ENCODE data around the gene SAMD4B. TPM values are rescaled to one million over a fixed set of nuclear protein-coding genes. Genes with fewer than 3 reads are reported as not detected.

The SAMD4B gene
- total and polyA plus RNA-seq, 2 of the 8 experiments (the other 6 are each of a cell fraction or from before 2014, with no cell fraction given) = 137 to 158 TPM

GRCh38 chr19:39425744-39426143 lies 83.5 kb downstream of the SAMD4B start (continued):
- TF ChIP-seq NANOG (IDR thresholded peaks at IDR 0.05; ENCODE audit: insufficient read depth, low read depth, low read length, poor library complexity, severe bottlenecking) = no peak
- TF ChIP-seq ZNF274 (IDR thresholded peaks at IDR 0.05; ENCODE audit: borderline replicate concordance, extremely low read depth, low read length) = no peak
- TF ChIP-seq PHF8 (conservative IDR thresholded peaks at IDR 0.05; ENCODE audit: low read depth, low read length) = no peak
- no peak for TF ChIP-seq CHD2 (IDR thresholded peaks at IDR 0.05; ENCODE audit: low read length)
- TF ChIP-seq SP2 (IDR thresholded peaks at IDR 0.05; ENCODE audit: low read length) = no peak
- TF ChIP-seq, protein P1, sequence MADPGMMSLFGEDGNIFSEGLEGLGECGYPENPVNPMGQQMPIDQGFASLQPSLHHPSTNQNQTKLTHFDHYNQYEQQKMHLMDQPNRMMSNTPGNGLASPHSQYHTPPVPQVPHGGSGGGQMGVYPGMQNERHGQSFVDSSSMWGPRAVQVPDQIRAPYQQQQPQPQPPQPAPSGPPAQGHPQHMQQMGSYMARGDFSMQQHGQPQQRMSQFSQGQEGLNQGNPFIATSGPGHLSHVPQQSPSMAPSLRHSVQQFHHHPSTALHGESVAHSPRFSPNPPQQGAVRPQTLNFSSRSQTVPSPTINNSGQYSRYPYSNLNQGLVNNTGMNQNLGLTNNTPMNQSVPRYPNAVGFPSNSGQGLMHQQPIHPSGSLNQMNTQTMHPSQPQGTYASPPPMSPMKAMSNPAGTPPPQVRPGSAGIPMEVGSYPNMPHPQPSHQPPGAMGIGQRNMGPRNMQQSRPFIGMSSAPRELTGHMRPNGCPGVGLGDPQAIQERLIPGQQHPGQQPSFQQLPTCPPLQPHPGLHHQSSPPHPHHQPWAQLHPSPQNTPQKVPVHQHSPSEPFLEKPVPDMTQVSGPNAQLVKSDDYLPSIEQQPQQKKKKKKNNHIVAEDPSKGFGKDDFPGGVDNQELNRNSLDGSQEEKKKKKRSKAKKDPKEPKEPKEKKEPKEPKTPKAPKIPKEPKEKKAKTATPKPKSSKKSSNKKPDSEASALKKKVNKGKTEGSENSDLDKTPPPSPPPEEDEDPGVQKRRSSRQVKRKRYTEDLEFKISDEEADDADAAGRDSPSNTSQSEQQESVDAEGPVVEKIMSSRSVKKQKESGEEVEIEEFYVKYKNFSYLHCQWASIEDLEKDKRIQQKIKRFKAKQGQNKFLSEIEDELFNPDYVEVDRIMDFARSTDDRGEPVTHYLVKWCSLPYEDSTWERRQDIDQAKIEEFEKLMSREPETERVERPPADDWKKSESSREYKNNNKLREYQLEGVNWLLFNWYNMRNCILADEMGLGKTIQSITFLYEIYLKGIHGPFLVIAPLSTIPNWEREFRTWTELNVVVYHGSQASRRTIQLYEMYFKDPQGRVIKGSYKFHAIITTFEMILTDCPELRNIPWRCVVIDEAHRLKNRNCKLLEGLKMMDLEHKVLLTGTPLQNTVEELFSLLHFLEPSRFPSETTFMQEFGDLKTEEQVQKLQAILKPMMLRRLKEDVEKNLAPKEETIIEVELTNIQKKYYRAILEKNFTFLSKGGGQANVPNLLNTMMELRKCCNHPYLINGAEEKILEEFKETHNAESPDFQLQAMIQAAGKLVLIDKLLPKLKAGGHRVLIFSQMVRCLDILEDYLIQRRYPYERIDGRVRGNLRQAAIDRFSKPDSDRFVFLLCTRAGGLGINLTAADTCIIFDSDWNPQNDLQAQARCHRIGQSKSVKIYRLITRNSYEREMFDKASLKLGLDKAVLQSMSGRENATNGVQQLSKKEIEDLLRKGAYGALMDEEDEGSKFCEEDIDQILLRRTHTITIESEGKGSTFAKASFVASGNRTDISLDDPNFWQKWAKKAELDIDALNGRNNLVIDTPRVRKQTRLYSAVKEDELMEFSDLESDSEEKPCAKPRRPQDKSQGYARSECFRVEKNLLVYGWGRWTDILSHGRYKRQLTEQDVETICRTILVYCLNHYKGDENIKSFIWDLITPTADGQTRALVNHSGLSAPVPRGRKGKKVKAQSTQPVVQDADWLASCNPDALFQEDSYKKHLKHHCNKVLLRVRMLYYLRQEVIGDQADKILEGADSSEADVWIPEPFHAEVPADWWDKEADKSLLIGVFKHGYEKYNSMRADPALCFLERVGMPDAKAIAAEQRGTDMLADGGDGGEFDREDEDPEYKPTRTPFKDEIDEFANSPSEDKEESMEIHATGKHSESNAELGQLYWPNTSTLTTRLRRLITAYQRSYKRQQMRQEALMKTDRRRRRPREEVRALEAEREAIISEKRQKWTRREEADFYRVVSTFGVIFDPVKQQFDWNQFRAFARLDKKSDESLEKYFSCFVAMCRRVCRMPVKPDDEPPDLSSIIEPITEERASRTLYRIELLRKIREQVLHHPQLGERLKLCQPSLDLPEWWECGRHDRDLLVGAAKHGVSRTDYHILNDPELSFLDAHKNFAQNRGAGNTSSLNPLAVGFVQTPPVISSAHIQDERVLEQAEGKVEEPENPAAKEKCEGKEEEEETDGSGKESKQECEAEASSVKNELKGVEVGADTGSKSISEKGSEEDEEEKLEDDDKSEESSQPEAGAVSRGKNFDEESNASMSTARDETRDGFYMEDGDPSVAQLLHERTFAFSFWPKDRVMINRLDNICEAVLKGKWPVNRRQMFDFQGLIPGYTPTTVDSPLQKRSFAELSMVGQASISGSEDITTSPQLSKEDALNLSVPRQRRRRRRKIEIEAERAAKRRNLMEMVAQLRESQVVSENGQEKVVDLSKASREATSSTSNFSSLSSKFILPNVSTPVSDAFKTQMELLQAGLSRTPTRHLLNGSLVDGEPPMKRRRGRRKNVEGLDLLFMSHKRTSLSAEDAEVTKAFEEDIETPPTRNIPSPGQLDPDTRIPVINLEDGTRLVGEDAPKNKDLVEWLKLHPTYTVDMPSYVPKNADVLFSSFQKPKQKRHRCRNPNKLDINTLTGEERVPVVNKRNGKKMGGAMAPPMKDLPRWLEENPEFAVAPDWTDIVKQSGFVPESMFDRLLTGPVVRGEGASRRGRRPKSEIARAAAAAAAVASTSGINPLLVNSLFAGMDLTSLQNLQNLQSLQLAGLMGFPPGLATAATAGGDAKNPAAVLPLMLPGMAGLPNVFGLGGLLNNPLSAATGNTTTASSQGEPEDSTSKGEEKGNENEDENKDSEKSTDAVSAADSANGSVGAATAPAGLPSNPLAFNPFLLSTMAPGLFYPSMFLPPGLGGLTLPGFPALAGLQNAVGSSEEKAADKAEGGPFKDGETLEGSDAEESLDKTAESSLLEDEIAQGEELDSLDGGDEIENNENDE (IDR thresholded peaks at IDR 0.05; ENCODE audit: insufficient replicate concordance, low read length) = no peak

Measured in H1 (cell line).